ENCODE data around the gene MOK. TPM values are rescaled to one million over a fixed set of nuclear protein-coding genes. Genes with fewer than 3 reads are reported as not detected.

MOK gene
- total and polyA plus RNA-seq, 2 donors (not counting 1 experiment from before 2014, with no cell fraction given): 4.3 to 4.7 TPM

DNA sequence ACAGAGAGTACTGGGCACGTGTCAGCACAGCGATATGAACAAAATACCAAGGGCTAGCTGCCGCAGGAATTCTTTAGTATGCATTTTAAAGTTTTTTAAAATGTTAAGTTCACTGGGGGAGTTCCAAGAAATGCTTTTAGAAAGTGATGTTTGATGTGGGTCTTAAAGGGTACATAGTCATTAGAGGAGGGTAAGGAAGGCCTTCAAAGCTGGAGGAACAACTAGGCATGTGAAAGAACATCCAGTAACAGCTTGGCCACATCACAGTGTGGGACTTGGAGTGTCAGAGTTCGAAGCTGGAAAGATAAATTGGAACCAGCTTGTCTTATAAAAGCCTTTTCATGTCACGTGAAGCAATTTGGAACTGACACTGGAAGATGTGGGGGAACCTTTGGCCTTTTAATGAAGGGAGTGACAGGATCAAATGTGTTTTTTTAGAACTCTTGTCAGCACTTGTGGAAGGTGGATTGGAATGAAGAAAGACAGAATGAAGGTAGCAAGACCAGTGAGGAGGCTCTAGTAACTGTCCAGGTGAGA lies 107.6 kb downstream of the MOK start:
- DNase-seq (ENCODE audit: low read depth in 2 of 2): peak in 1 of 2 donors; percentile 48
- Histone ChIP-seq H3K9ac (ENCODE audit: insufficient read depth, low read length) (no peak overlapping the region), H4K20me1 (ENCODE audit: control insufficient read depth, extremely low read depth, insufficient read depth, low read length) (no peaks in the 10 kb centered on the region), H3K4me3 (replicated peaks in 1 of 4; ENCODE audit: control extremely low read depth in 1 of 4, insufficient read depth in 1 of 4, low read depth in 3 of 4, low read length in 4 of 4) (no peak overlapping the region), H2AFZ (ENCODE audit: low read length) (no peak overlapping the region), H3K4me2 (ENCODE audit: extremely low read depth, insufficient read depth, low read length) (no peak overlapping the region), H3K27me3 (ENCODE audit: control insufficient read depth, insufficient read depth, low read length) (no peaks in the 10 kb centered on the region), H3K36me3 (ENCODE audit: control insufficient read depth, insufficient read depth, low read length) (peaks cover 2% of the 10 kb centered on the region), H3K9me3 (ENCODE audit: control insufficient read depth, insufficient read depth, low read depth, low read length) (no peaks in the 10 kb centered on the region), H3K27ac (ENCODE audit: insufficient read depth, low read length) (no peak overlapping the region), H3K4me1 (ENCODE audit: control insufficient read depth, extremely low read depth, insufficient read depth, low read length) (no peaks in the 10 kb centered on the region), H3K79me2 (ENCODE audit: control insufficient read depth, insufficient read depth, low read length) (no peaks in the 10 kb centered on the region)
- TF ChIP-seq, protein P1, sequence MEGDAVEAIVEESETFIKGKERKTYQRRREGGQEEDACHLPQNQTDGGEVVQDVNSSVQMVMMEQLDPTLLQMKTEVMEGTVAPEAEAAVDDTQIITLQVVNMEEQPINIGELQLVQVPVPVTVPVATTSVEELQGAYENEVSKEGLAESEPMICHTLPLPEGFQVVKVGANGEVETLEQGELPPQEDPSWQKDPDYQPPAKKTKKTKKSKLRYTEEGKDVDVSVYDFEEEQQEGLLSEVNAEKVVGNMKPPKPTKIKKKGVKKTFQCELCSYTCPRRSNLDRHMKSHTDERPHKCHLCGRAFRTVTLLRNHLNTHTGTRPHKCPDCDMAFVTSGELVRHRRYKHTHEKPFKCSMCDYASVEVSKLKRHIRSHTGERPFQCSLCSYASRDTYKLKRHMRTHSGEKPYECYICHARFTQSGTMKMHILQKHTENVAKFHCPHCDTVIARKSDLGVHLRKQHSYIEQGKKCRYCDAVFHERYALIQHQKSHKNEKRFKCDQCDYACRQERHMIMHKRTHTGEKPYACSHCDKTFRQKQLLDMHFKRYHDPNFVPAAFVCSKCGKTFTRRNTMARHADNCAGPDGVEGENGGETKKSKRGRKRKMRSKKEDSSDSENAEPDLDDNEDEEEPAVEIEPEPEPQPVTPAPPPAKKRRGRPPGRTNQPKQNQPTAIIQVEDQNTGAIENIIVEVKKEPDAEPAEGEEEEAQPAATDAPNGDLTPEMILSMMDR (conservative IDR thresholded peaks at IDR 0.05 in 1 of 2, IDR thresholded peaks at IDR 0.05 in 1 of 2; ENCODE audit: low read depth in 1 of 2, low read length in 2 of 2): no peak
- TF ChIP-seq EZH2 (IDR thresholded peaks at IDR 0.05; ENCODE audit: low read length, missing control alignments): no peak

DNA sequence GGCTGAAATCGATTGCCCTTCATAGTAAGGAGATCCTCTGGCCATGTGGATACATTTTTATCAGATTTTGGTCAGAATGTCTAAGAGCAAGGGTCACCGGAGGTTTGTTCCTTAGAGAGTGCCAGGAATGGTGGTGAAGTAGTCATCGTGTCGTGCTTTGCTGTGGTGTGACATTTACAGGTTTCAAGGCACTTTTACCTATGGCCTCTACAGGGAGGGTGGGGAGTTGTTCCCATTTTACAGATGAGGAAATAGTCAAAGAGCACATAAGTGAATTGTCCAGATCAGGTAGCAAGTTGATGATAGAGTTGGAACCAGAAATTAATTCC lies 108.1 kb downstream of the MOK start:
- Histone ChIP-seq H3K4me2 (ENCODE audit: extremely low read depth, insufficient read depth, low read length) (no peak overlapping the region), H3K79me2 (ENCODE audit: control insufficient read depth, insufficient read depth, low read length) (no peaks in the 10 kb centered on the region), H3K36me3 (ENCODE audit: control insufficient read depth, insufficient read depth, low read length) (peaks cover 2% of the 10 kb centered on the region), H4K20me1 (ENCODE audit: control insufficient read depth, extremely low read depth, insufficient read depth, low read length) (no peaks in the 10 kb centered on the region), H3K4me1 (ENCODE audit: control insufficient read depth, extremely low read depth, insufficient read depth, low read length) (no peaks in the 10 kb centered on the region), H3K27me3 (ENCODE audit: control insufficient read depth, insufficient read depth, low read length) (no peaks in the 10 kb centered on the region), H3K27ac (ENCODE audit: insufficient read depth, low read length) (no peak overlapping the region), H3K9me3 (ENCODE audit: control insufficient read depth, insufficient read depth, low read depth, low read length) (no peaks in the 10 kb centered on the region), H3K9ac (ENCODE audit: insufficient read depth, low read length) (no peak overlapping the region), H3K4me3 (replicated peaks in 1 of 4; ENCODE audit: control extremely low read depth in 1 of 4, insufficient read depth in 1 of 4, low read depth in 3 of 4, low read length in 4 of 4) (no peak overlapping the region), H2AFZ (ENCODE audit: low read length) (no peak overlapping the region)
- no peak for TF ChIP-seq EZH2 (IDR thresholded peaks at IDR 0.05; ENCODE audit: low read length, missing control alignments)
- TF ChIP-seq, protein P1 (conservative IDR thresholded peaks at IDR 0.05 in 1 of 2, IDR thresholded peaks at IDR 0.05 in 1 of 2; ENCODE audit: low read depth in 1 of 2, low read length in 2 of 2): no peak
- no peak for DNase-seq (ENCODE audit: low read depth in 2 of 2)

- H2AFZ ChIP-seq (ENCODE audit: low read length): no peak overlapping the region
- H3K27me3 ChIP-seq (ENCODE audit: control insufficient read depth, insufficient read depth, low read length): no peaks in the 10 kb centered on the region
- no peak overlapping the region for H3K9ac ChIP-seq (ENCODE audit: insufficient read depth, low read length)
- H3K4me2 ChIP-seq (ENCODE audit: extremely low read depth, insufficient read depth, low read length): no peak overlapping the region
- TF ChIP-seq, protein P1 (conservative IDR thresholded peaks at IDR 0.05 in 1 of 2, IDR thresholded peaks at IDR 0.05 in 1 of 2; ENCODE audit: low read depth in 1 of 2, low read length in 2 of 2): no peak
- no peak for TF ChIP-seq EZH2 (IDR thresholded peaks at IDR 0.05; ENCODE audit: low read length, missing control alignments)
- no peak overlapping the region for H3K4me3 ChIP-seq (replicated peaks in 1 of 4; ENCODE audit: control extremely low read depth in 1 of 4, insufficient read depth in 1 of 4, low read depth in 3 of 4, low read length in 4 of 4)
- H4K20me1 ChIP-seq (ENCODE audit: control insufficient read depth, extremely low read depth, insufficient read depth, low read length): no peaks in the 10 kb centered on the region
- H3K27ac ChIP-seq (ENCODE audit: insufficient read depth, low read length): no peak overlapping the region
- peaks cover 3% of the 10 kb centered on the region for H3K79me2 ChIP-seq (ENCODE audit: control insufficient read depth, insufficient read depth, low read length)
- H3K4me1 ChIP-seq (ENCODE audit: control insufficient read depth, extremely low read depth, insufficient read depth, low read length): no peaks in the 10 kb centered on the region
- H3K36me3 ChIP-seq (ENCODE audit: control insufficient read depth, insufficient read depth, low read length): peaks cover 2% of the 10 kb centered on the region
- no peaks in the 10 kb centered on the region for H3K9me3 ChIP-seq (ENCODE audit: control insufficient read depth, insufficient read depth, low read depth, low read length)
- no peak for DNase-seq (ENCODE audit: low read depth in 2 of 2)
These were observed 108.7 kb downstream of the MOK start for GRCh38 chr14:102196039-102196901.
